GM23248 (cell line): Measurements from ENCODE around the gene LSS. TPM values are rescaled to one million over a fixed set of nuclear protein-coding genes. Genes with fewer than 3 reads are reported as not detected.
"Not testable (repeated sequence)": the region's sequence is repeated elsewhere in the genome, so short reads cannot be mapped to it uniquely, and the experiment has no call there.

Experiments
- DNase-seq: peaks from one replicate; pipeline ENCODE4 v3.0.0-alpha.2; 2015
- H2AFZ ChIP-seq: fragments of 200-600 bp; sonication (generic); 2 replicates; pipeline ENCODE4 v1.6.1; 2016; ENCODE audit warnings: antibody characterized with exemption
- H3F3A ChIP-seq: fragments of 200-600 bp; sonication (generic); 2 replicates; pipeline ENCODE4 v1.6.1; 2016; ENCODE audit warnings: mild to moderate bottlenecking, antibody characterized with exemption, mixed run types; ENCODE audit not compliant: insufficient read depth
- H3K27ac ChIP-seq: fragments of 200-600 bp; sonication (generic); 2 replicates; pipeline ENCODE4 v1.5.1; 2016; ENCODE audit warnings: mild to moderate bottlenecking
- H3K27me3 ChIP-seq: fragments of 200-600 bp; sonication (generic); replicated peaks from 2 replicates; pipeline ENCODE4 v1.6.1; 2016; ENCODE audit warnings: mild to moderate bottlenecking; ENCODE audit not compliant: insufficient read depth
- H3K36me3 ChIP-seq: fragments of 200-600 bp; sonication (generic); 2 replicates; pipeline ENCODE4 v1.6.1; 2016; ENCODE audit warnings: low read depth, mild to moderate bottlenecking
- H3K4me1 ChIP-seq: fragments of 200-600 bp; sonication (generic); 2 replicates; pipeline ENCODE4 v1.6.1; 2016; ENCODE audit warnings: mild to moderate bottlenecking; ENCODE audit not compliant: insufficient read depth
- H3K4me2 ChIP-seq: fragments of 200-600 bp; sonication (generic); one replicate; pipeline ENCODE4 v1.6.1; 2016; ENCODE audit warnings: mild to moderate bottlenecking; ENCODE audit not compliant: unreplicated experiment
- H3K4me3 ChIP-seq: fragments of 200-600 bp; sonication (generic); 2 replicates; pipeline ENCODE4 v1.5.1; 2016; ENCODE audit warnings: mild to moderate bottlenecking
- H3K79me2 ChIP-seq: fragments of 200-600 bp; sonication (generic); 2 replicates; pipeline ENCODE4 v1.6.1; 2016; ENCODE audit warnings: mild to moderate bottlenecking; ENCODE audit not compliant: insufficient read depth
- H3K9ac ChIP-seq: fragments of 200-600 bp; sonication (generic); 2 replicates; pipeline ENCODE4 v1.6.1; 2016; ENCODE audit warnings: mild to moderate bottlenecking
- H3K9me2 ChIP-seq: fragments of 200-600 bp; sonication (generic); 2 replicates; pipeline ENCODE4 v1.6.1; 2016; ENCODE audit warnings: mixed run types, mild to moderate bottlenecking, moderate library complexity; ENCODE audit not compliant: insufficient read depth
- H3K9me3 ChIP-seq: fragments of 200-600 bp; sonication (generic); one replicate; pipeline ENCODE4 v1.6.1; 2017; ENCODE audit warnings: low read depth
- H4K20me1 ChIP-seq: fragments of 200-600 bp; sonication (generic); 2 replicates; pipeline ENCODE4 v1.6.0; 2016; ENCODE audit not compliant: insufficient read depth
- EZH2 ChIP-seq: fragments of 200-600 bp; sonication (generic); IDR thresholded peaks from 2 replicates; pipeline ENCODE4 v1.6.1; 2018; ENCODE audit warnings: antibody characterized with exemption, mild to moderate bottlenecking; ENCODE audit not compliant: insufficient read depth, poor library complexity, severe bottlenecking
- EZH2phosphoT487 ChIP-seq: fragments of 200-600 bp; sonication (generic); IDR thresholded peaks from 2 replicates; pipeline ENCODE4 v1.6.1; 2018; ENCODE audit warnings: antibody characterized with exemption, moderate library complexity, mild to moderate bottlenecking, low read depth; ENCODE audit not compliant: insufficient read depth
- WGBS, 2 experiments: methylation state at CpG; one replicate each; pipeline ENCODE4 v1.1.6; 2015 to 2017; ENCODE audit warnings: low lambda C conversion rate in 2 of 2, low coverage in 1 of 2; ENCODE audit errors: missing lambda C conversion rate in 2 of 2; 5-methylcytosine and 5-hydroxymethylcytosine counted together
- in situ Hi-C: fragments of 300-500 bp; cut with MboI; formaldehyde crosslinking; loops from 2 replicates; pipeline ENCODE4 v1.15.0; 2020
- polyA plus RNA-seq: library from polyadenylated mRNA; unstranded; fragments of >200 nt; fragmentation: Nextera tagmentation; extraction: Ambion mirVana; gene quantifications from 2 replicates; pipeline ENCODE4 v1.2.1, GENCODE V29; 2016
- total RNA-seq: library from RNA; depleted of rRNA; stranded (reverse); fragments of >200 nt; shearing (Covaris generic); gene quantifications from 2 replicates; pipeline ENCODE4 v1.2.3, GENCODE V29; 2014

Gene LSS
- total and polyA plus RNA-seq, 2 experiments from 2014 or later = 28.0 to 41.1 TPM

- Histone ChIP-seq H3K4me1 (peaks cover 17% of the 10 kb centered on the region), H3K27ac (no peak overlapping the region), H4K20me1 (no peaks in the 10 kb centered on the region), H3K4me3 (no peak overlapping the region), H3K9ac (peak overlapping the region; percentile 58; the same call in 1 of the 2 replicates), H3K36me3 (peaks cover 4% of the 10 kb centered on the region; the same call in 1 of the 2 replicates), H3K79me2 (no peaks in the 10 kb centered on the region), H3K9me2 (no peaks in the 10 kb centered on the region), H3K4me2 (no peak overlapping the region), H3K9me3 (no peaks in the 10 kb centered on the region), H3F3A (peaks cover 12% of the 10 kb centered on the region), H2AFZ (peak overlapping the region; percentile 84), H3K27me3 (no peaks in the 10 kb centered on the region)
- TF ChIP-seq EZH2phosphoT487 (no peak), EZH2 (no peak)
- WGBS, 2 experiments = 79 to 80% methylated on average over 7 of the region's 7 CpGs
- in situ Hi-C loops = no loop called here
- no peak for DNase-seq
Measured at GRCh38 chr21:46185716-46186115, 42.9 kb downstream of the LSS start.

DNA sequence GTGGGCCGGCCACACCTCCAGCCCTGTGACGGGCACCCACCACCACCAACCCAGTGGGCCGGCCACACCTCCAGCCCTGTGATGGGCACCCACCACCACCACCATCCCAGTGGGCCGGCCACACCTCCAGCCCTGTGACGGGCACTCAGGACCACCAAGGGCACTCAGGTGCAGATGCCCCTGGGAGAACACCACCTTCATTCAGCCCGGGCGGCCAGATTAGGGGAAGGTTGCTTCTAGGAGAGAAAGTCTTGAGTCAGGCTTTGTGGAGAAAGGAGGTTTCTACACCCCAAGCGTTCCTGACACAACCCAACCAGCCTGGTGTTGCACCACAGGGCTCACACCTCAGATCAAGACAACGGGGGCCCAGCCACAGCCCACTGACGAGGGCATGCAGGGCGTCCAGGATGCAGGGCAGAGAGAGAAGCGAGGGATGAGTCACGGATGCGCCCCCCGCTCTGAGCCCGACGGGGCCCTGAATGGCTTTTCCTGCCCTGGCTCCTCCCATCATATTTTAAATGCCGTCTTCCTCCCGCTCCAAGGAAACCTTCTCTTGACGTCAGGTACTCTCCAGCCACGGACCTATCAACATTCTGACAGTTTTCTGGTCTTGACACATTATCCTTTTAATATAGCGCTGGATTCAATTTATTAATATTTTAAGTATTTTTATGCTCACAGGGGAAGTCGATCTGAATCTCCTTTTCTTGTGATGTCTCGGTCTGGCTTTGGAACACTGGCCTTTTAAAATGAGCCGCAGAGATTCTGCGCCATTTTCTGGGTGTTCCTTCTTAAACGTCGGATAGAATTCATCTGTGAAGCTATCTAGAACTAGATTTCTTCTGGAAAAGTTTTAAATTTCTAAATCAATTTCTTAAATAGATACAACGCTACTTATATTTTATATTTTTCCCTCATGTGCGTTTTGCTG, 43.7 kb downstream of the LSS start:
- H3K36me3 ChIP-seq = no peaks in the 10 kb centered on the region
- H3K4me3 ChIP-seq = peak overlapping the region; percentile 98
- peaks cover 15% of the 10 kb centered on the region for H3K4me1 ChIP-seq
- H3K79me2 ChIP-seq = no peaks in the 10 kb centered on the region
- no peaks in the 10 kb centered on the region for H4K20me1 ChIP-seq
- no peaks in the 10 kb centered on the region for H3K9me3 ChIP-seq
- WGBS, 2 experiments = 14 to 16% methylated on average over 27 to 30 of the region's 30 CpGs
- no peaks in the 10 kb centered on the region for H3K9me2 ChIP-seq
- H3K4me2 ChIP-seq = peak overlapping the region; percentile 86
- H2AFZ ChIP-seq = peak overlapping the region; percentile 84
- DNase-seq = peak; percentile 81
- peak overlapping the region; percentile 58 for H3K9ac ChIP-seq
- in situ Hi-C loops = no loop called here
- H3K27me3 ChIP-seq = no peaks in the 10 kb centered on the region
- TF ChIP-seq EZH2phosphoT487 = no peak
- TF ChIP-seq EZH2 = no peak
- H3F3A ChIP-seq = peaks cover 12% of the 10 kb centered on the region
- peak overlapping the region; percentile 37 for H3K27ac ChIP-seq

DNA sequence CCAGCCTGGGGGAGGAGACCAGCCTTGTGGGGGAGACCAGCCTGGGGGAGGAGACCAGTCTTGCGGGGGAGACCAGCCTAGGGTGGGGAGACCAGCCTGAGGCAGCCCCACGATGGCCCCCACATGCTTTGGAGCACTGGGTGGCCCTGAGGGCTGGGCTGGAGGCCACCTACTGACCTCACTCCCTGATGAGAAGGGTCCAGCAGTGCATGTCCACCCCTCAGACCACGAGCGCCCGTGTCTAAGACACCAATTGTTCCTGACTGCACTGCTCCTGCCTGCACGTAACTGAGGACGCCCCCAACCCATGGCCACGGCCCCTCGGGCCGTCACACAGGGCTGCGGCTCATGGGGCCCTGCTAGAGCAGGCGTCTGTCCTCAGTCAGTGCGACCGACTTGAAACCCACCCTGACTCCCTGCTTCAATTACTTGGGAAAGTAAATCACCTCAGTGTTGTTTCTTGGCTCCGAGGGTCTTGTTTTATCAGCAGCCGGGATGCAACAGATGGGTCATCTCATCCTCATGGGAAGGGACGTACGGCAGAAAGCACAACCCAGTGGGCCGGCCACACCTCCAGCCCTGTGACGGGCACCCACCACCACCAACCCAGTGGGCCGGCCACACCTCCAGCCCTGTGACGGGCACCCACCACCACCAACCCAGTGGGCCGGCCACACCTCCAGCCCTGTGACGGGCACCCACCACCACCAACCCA, 44.5 kb downstream of the LSS start, which contains the start of gene SPATC1L:
SPATC1L (minus strand) TSS at position 550 of the 715 bp plus-strand sequence. CDS start 1,643 bp downstream, outside the sequence.
- Histone ChIP-seq H4K20me1 (no peaks in the 10 kb centered on the region), H3K4me2 (peak within 1 kb of the TSS; percentile 99), H3K9me2 (no peaks in the 10 kb centered on the region), H3K79me2 (no peaks in the 10 kb centered on the region), H3F3A (peaks cover 12% of the 10 kb centered on the region), H3K4me3 (peak within 1 kb of the TSS; percentile 98), H3K27me3 (no peaks in the 10 kb centered on the region), H2AFZ (peak within 1 kb of the TSS; percentile 94), H3K36me3 (no peaks in the 10 kb centered on the region), H3K9ac (peak within 1 kb of the TSS; percentile 79), H3K9me3 (no peaks in the 10 kb centered on the region), H3K4me1 (peaks cover 11% of the 10 kb centered on the region), H3K27ac (peak within 1 kb of the TSS; percentile 37)
- DNase-seq = peak; percentile 80
- WGBS, 2 experiments = 8 to 11% methylated on average over 18 to 22 of the region's 24 CpGs
- TF ChIP-seq EZH2phosphoT487 = no peak
- no peak for TF ChIP-seq EZH2
- in situ Hi-C loops = no loop called here

GRCh38 chr21:46183337-46183909, 45.2 kb downstream of the LSS start:
- H2AFZ ChIP-seq, in situ Hi-C loops, H3K27ac ChIP-seq, H4K20me1 ChIP-seq, H3K36me3 ChIP-seq, H3K79me2 ChIP-seq, DNase-seq, H3F3A ChIP-seq, H3K9ac ChIP-seq, H3K27me3 ChIP-seq, H3K9me2 ChIP-seq, H3K4me1 ChIP-seq, H3K9me3 ChIP-seq, H3K4me2 ChIP-seq: not testable (repeated sequence)
- 0 to 17% methylated on average over 1 to 9 of the region's 13 CpGs for WGBS, 2 experiments
- H3K4me3 ChIP-seq = peak overlapping the region; percentile 98
